OCI-LY1 (cell line): ENCODE results near the gene DOCK4.

Experiments used
- H2AFZ ChIP-seq: fragments of 200-600 bp; sonication (generic), shearing (Covaris generic); 2 replicates; pipeline ENCODE4 v1.6.0; 2014; ENCODE audit warnings: antibody characterized with exemption, mild to moderate bottlenecking, low read length
- H3F3A ChIP-seq: fragments of 200-600 bp; sonication (generic), shearing (Covaris generic); 2 replicates; pipeline ENCODE4 v1.6.0; 2014; ENCODE audit warnings: mild to moderate bottlenecking, antibody characterized with exemption, low read length, moderate library complexity; ENCODE audit not compliant: insufficient read depth
- H3K27ac ChIP-seq: fragments of 200-600 bp; sonication (generic); 2 replicates; pipeline ENCODE4 v1.5.1; 2014; ENCODE audit warnings: low read length, mixed run types, mild to moderate bottlenecking, low read depth; ENCODE audit not compliant: poor library complexity, severe bottlenecking
- H3K27me3 ChIP-seq: fragments of 200-600 bp; sonication (generic); 2 replicates; pipeline ENCODE4 v1.6.0; 2014; ENCODE audit warnings: antibody characterized with exemption, mild to moderate bottlenecking, low read length, moderate library complexity; ENCODE audit not compliant: insufficient read depth
- H3K36me3 ChIP-seq: fragments of 200-600 bp; sonication (generic); 2 replicates; pipeline ENCODE4 v1.6.1; 2014; ENCODE audit warnings: mild to moderate bottlenecking, antibody characterized with exemption, low read length, moderate library complexity, mixed read lengths; ENCODE audit not compliant: insufficient read depth
- H3K4me1 ChIP-seq: fragments of 200-600 bp; sonication (generic); 2 replicates; pipeline ENCODE4 v1.5.1; 2014; ENCODE audit warnings: mild to moderate bottlenecking, low read length, moderate library complexity; ENCODE audit not compliant: insufficient read depth, severe bottlenecking
- H3K4me2 ChIP-seq: fragments of 200-600 bp; sonication (generic), shearing (Covaris generic); 2 replicates; pipeline ENCODE4 v1.6.1; 2014; ENCODE audit warnings: low read length
- H3K4me3 ChIP-seq: fragments of 200-600 bp; sonication (generic); 2 replicates; pipeline ENCODE4 v1.5.1; 2014; ENCODE audit warnings: low read length, low read depth, mild to moderate bottlenecking, mixed read lengths; ENCODE audit not compliant: poor library complexity, severe bottlenecking
- H3K79me2 ChIP-seq: fragments of 200-600 bp; shearing (Covaris generic); 2 replicates; pipeline ENCODE4 v1.6.1; 2016; ENCODE audit warnings: mixed run types, low read length, mixed read lengths; ENCODE audit not compliant: insufficient read depth
- H3K9ac ChIP-seq: fragments of 200-600 bp; sonication (generic), shearing (Covaris generic); 2 replicates; pipeline ENCODE4 v1.6.1; 2014; ENCODE audit warnings: mild to moderate bottlenecking, low read length, mixed read lengths
- H3K9me2 ChIP-seq: fragments of 200-600 bp; sonication (generic), shearing (Covaris generic); 2 replicates; pipeline ENCODE4 v1.6.1; 2014; ENCODE audit warnings: low read depth, mild to moderate bottlenecking, low read length, mixed read lengths
- H3K9me3 ChIP-seq: fragments of 200-600 bp; shearing (Covaris generic); 2 replicates; pipeline ENCODE4 v1.6.1; 2014; ENCODE audit warnings: low read length, mixed read lengths
- H4K20me1 ChIP-seq: fragments of 200-600 bp; sonication (generic), shearing (Covaris generic); 2 replicates; pipeline ENCODE4 v1.6.0; 2016; ENCODE audit warnings: mild to moderate bottlenecking, low read length; ENCODE audit not compliant: insufficient read depth
- EZH2 ChIP-seq: fragments of 200-600 bp; sonication (generic), shearing (Covaris generic); IDR thresholded peaks from 2 replicates; pipeline ENCODE4 v1.8.0; 2017; ENCODE audit warnings: borderline replicate concordance, mixed run types, mild to moderate bottlenecking, antibody characterized with exemption, low read length, moderate library complexity, mixed read lengths
- TF ChIP-seq, protein P1 (sequence below): fragments of 200-600 bp; sonication (generic), shearing (Covaris generic); IDR thresholded peaks from 2 replicates; pipeline ENCODE4 v1.5.1; 2017; ENCODE audit warnings: mild to moderate bottlenecking, antibody characterized with exemption, low read length, moderate library complexity, mixed read lengths

DOCK4 gene

DNA sequence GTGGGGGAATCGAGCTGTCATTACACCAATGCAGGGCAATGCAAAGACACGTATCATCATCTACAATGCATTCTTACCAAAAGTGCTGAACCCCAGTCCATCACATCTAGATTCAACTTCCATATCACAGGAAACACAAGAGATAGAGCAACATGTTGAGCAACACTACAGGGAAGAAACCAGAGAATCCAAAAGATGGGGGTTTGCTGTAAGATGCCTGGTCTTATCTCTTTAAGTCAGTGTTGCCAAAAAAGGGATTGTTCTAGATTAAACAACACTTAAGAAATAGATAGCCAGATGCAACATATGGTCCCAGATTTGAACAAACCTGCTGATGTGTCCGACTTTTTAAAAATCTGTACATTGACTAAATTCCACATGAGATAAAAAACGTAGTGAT, 328.3 kb downstream of the DOCK4 start:
- H3K9me3 ChIP-seq, result no peaks in the 10 kb centered on the region
- H3K9me2 ChIP-seq, result no peaks in the 10 kb centered on the region
- H4K20me1 ChIP-seq, result no peaks in the 10 kb centered on the region
- H3F3A ChIP-seq, result no peaks in the 10 kb centered on the region
- no peaks in the 10 kb centered on the region for H3K4me1 ChIP-seq
- H3K4me2 ChIP-seq, result no peak overlapping the region
- H3K79me2 ChIP-seq, result no peaks in the 10 kb centered on the region
- H3K4me3 ChIP-seq, result no peak overlapping the region
- H3K9ac ChIP-seq, result no peak overlapping the region
- H3K27ac ChIP-seq, result no peak overlapping the region
- H3K27me3 ChIP-seq, result no peaks in the 10 kb centered on the region
- no peak for TF ChIP-seq EZH2
- TF ChIP-seq, protein P1, sequence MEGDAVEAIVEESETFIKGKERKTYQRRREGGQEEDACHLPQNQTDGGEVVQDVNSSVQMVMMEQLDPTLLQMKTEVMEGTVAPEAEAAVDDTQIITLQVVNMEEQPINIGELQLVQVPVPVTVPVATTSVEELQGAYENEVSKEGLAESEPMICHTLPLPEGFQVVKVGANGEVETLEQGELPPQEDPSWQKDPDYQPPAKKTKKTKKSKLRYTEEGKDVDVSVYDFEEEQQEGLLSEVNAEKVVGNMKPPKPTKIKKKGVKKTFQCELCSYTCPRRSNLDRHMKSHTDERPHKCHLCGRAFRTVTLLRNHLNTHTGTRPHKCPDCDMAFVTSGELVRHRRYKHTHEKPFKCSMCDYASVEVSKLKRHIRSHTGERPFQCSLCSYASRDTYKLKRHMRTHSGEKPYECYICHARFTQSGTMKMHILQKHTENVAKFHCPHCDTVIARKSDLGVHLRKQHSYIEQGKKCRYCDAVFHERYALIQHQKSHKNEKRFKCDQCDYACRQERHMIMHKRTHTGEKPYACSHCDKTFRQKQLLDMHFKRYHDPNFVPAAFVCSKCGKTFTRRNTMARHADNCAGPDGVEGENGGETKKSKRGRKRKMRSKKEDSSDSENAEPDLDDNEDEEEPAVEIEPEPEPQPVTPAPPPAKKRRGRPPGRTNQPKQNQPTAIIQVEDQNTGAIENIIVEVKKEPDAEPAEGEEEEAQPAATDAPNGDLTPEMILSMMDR, result no peak
- H2AFZ ChIP-seq, result no peak overlapping the region
- no peaks in the 10 kb centered on the region for H3K36me3 ChIP-seq

DNA sequence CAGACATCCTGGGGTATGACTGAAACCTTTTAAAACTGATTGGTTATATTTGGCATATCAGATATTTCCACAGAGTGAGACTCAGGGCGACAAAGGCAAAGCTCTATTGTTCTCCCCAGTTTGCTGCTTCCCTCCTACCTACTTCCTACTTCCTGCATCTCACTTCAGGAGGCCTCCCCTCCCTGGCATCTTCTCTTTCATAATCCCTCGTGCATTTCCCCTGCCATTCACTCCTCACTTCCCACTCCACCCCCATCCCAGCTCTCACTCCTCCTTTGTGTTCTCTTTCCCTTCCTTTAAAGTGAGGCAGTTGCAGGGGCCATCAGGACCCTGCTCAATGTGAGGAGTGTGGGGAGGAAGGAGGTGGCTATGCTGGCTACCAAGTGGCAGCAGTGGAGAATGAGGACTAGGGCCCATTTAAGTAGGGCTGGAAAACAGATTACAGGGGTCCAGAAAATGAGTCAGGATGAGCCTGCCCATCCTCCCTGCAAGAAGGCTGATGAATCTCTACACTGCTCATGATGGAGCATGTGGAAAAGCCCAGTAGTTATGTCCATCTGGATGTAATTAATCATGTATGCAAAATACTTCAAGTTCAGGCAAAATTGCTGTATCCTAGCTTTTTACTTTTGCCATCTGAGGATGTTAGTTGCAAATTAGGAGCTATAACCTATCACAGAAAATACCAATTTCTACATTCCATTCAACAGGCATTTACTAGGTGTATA, 332.1 kb downstream of the DOCK4 start:
- no peaks in the 10 kb centered on the region for H4K20me1 ChIP-seq
- H3K9me2 ChIP-seq, result no peaks in the 10 kb centered on the region
- H3F3A ChIP-seq, result no peaks in the 10 kb centered on the region
- H3K4me2 ChIP-seq, result no peak overlapping the region
- H3K36me3 ChIP-seq, result no peaks in the 10 kb centered on the region
- H2AFZ ChIP-seq, result no peak overlapping the region
- no peak for TF ChIP-seq EZH2
- TF ChIP-seq, protein P1, result no peak
- H3K9ac ChIP-seq, result no peak overlapping the region
- H3K27me3 ChIP-seq, result no peaks in the 10 kb centered on the region
- no peak overlapping the region for H3K4me3 ChIP-seq
- no peaks in the 10 kb centered on the region for H3K79me2 ChIP-seq
- no peaks in the 10 kb centered on the region for H3K4me1 ChIP-seq
- H3K27ac ChIP-seq, result no peak overlapping the region
- no peaks in the 10 kb centered on the region for H3K9me3 ChIP-seq

DNA sequence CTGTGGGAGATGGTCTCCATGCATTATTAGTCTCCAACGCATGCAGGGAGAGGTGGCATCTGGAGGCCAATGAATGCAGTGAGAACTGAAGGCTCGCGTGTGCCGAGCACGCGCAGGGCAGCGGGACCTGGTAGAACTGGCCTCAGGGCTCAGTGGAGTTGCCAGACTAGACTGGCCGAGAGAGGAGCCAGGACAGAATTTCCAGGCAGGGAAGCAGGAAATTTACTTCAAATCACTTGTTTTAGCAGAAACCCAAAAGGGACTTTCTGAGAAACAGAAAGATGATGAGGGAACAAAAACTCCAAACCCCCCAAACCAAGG, 332.9 kb downstream of the DOCK4 start:
- no peaks in the 10 kb centered on the region for H3K4me1 ChIP-seq
- H3K9me2 ChIP-seq, result no peaks in the 10 kb centered on the region
- TF ChIP-seq EZH2, result no peak
- TF ChIP-seq, protein P1, result no peak
- H3K4me3 ChIP-seq, result no peak overlapping the region
- H3K36me3 ChIP-seq, result no peaks in the 10 kb centered on the region
- no peaks in the 10 kb centered on the region for H4K20me1 ChIP-seq
- H3K4me2 ChIP-seq, result no peak overlapping the region
- H3K27me3 ChIP-seq, result no peaks in the 10 kb centered on the region
- H3K9me3 ChIP-seq, result no peaks in the 10 kb centered on the region
- H3K9ac ChIP-seq, result no peak overlapping the region
- H3K27ac ChIP-seq, result no peak overlapping the region
- no peak overlapping the region for H2AFZ ChIP-seq
- H3K79me2 ChIP-seq, result no peaks in the 10 kb centered on the region
- H3F3A ChIP-seq, result no peaks in the 10 kb centered on the region
